Activated CD8-positive, alpha-beta T cell treated with anti-CD3 and anti-CD28 coated beads for 36 hours (primary cell): Measurements from ENCODE around the gene NELFCD. TPM values are rescaled to one million over a fixed set of nuclear protein-coding genes. Genes with fewer than 3 reads are reported as not detected.

Experiments used
- ATAC-seq: fragments of 200-7000 bp; cut with Tn5 transposase; one replicate; pipeline ENCODE4 v1.10.0; 2021; ENCODE audit warnings: mild to moderate bottlenecking, moderate library complexity
- CTCF ChIA-PET: fragments of 350-600 bp; sonication (Branson Sonifier 250); formaldehyde crosslinking; loops from one replicate; lab custom pipeline; 2021; ENCODE audit warnings: antibody characterized with exemption; lab: Charles Lee
- POLR2A ChIA-PET: fragments of 350-600 bp; sonication (Branson Sonifier 250); formaldehyde crosslinking; loops from one replicate; lab custom pipeline; 2021; ENCODE audit warnings: antibody characterized with exemption; lab: Charles Lee
- DNase-seq: peaks from one replicate; pipeline ENCODE4 v3.0.0-alpha.2; 2020
- H3K27ac Mint-ChIP-seq: one replicate; pipeline ENCODE4 v1.8.0; 2021; ENCODE audit warnings: mild to moderate bottlenecking, mixed read lengths
- H3K27me3 Mint-ChIP-seq: one replicate; pipeline ENCODE4 v1.8.0; 2021; ENCODE audit warnings: mixed read lengths
- H3K36me3 Mint-ChIP-seq: one replicate; pipeline ENCODE4 v1.8.0; 2021; ENCODE audit warnings: low read depth, mixed read lengths
- H3K4me1 Mint-ChIP-seq: one replicate; pipeline ENCODE4 v1.8.0; 2021; ENCODE audit warnings: low read depth, mixed read lengths
- H3K4me3 Mint-ChIP-seq: one replicate; pipeline ENCODE4 v1.8.0; 2021; ENCODE audit warnings: mild to moderate bottlenecking, moderate library complexity, mixed read lengths
- H3K9me3 Mint-ChIP-seq: one replicate; pipeline ENCODE4 v1.8.0; 2021; ENCODE audit warnings: mixed read lengths
- CTCF ChIP-seq: fragments of 200-600 bp; IDR thresholded peaks from one replicate; pipeline ENCODE4 v1.8.0; 2022; ENCODE audit warnings: antibody characterized with exemption, mild to moderate bottlenecking
- intact Hi-C: fragments of 100-400 bp; cut with micrococcal nuclease; formaldehyde crosslinking; loops from one replicate; pipeline ENCODE4 v1.10.0; 2022
- total RNA-seq, 2 experiments: library from RNA; stranded (reverse); gene quantifications; one replicate each; pipeline ENCODE4 v1.2.3, GENCODE V29; 2021

NELFCD gene
- total RNA-seq, 2 experiments from 2014 or later = 106 to 120 TPM

- Mint-ChIP-seq H3K9me3 (no peaks in the 10 kb centered on the region), H3K36me3 (no peaks in the 10 kb centered on the region), H3K4me3 (no peak overlapping the region), H3K4me1 (peaks cover 39% of the 10 kb centered on the region), H3K27me3 (no peaks in the 10 kb centered on the region), H3K27ac (no peak overlapping the region)
- DNase-seq = peak; percentile 30
- ChIA-PET POLR2A (interaction anchor here (0.7 to 1.4 kb wide), 4 partner anchors 9 to 14 kb away, joined by 3 read pairs; no protein-coding TSS in a partner anchor), CTCF (interaction anchor here (0.9 kb wide), 1 partner anchor 12 kb away, joined by 3 read pairs; no protein-coding TSS in a partner anchor)
- intact Hi-C loops = no loop called here
- no peak for TF ChIP-seq CTCF
- peak; percentile 43 for ATAC-seq
Observed at GRCh38 chr20:59013959-59014608, 33.0 kb downstream of the NELFCD start.

GRCh38 chr20:59014680-59015389 lies 33.8 kb downstream of the NELFCD start:
- H3K36me3 Mint-ChIP-seq = no peaks in the 10 kb centered on the region
- CTCF ChIA-PET = interaction anchor here (0.9 kb wide), 1 partner anchor 12 kb away, joined by 3 read pairs; no protein-coding TSS in a partner anchor
- peaks cover 39% of the 10 kb centered on the region for H3K4me1 Mint-ChIP-seq
- no peak overlapping the region for H3K27ac Mint-ChIP-seq
- no peak for DNase-seq
- no peaks in the 10 kb centered on the region for H3K9me3 Mint-ChIP-seq
- ATAC-seq = no peak
- intact Hi-C loops = no loop called here
- POLR2A ChIA-PET = interaction anchor here (0.7 to 1.4 kb wide), 6 partner anchors 9 to 19 kb away, joined by 3 to 5 read pairs (median 3); partner anchors contain the start of gene ATP5F1E
- no peak for TF ChIP-seq CTCF
- no peaks in the 10 kb centered on the region for H3K27me3 Mint-ChIP-seq
- no peak overlapping the region for H3K4me3 Mint-ChIP-seq

- Mint-ChIP-seq H3K9me3 (no peaks in the 10 kb centered on the region), H3K4me3 (no peak overlapping the region), H3K4me1 (peaks cover 39% of the 10 kb centered on the region), H3K27me3 (no peaks in the 10 kb centered on the region), H3K27ac (no peak overlapping the region), H3K36me3 (no peaks in the 10 kb centered on the region)
- DNase-seq (no peak), ATAC-seq (no peak)
- CTCF ChIA-PET = interaction anchor here (0.9 kb wide), 1 partner anchor 11 kb away, joined by 3 read pairs; no protein-coding TSS in a partner anchor
- no peak for TF ChIP-seq CTCF
- POLR2A ChIA-PET = interaction anchor here (1.0 to 1.3 kb wide), 3 partner anchors 13 to 19 kb away, joined by 3 to 5 read pairs (median 3); partner anchors contain the start of gene ATP5F1E
- intact Hi-C loops = no loop called here
Observed at GRCh38 chr20:59015411-59015810, 34.4 kb downstream of the NELFCD start.

- H3K4me3 Mint-ChIP-seq = no peak overlapping the region
- POLR2A ChIA-PET = interaction anchor here (1.2 to 1.3 kb wide), 2 partner anchors 16 to 20 kb away, joined by 3 to 5 read pairs; partner anchors contain the start of gene ATP5F1E
- H3K27ac Mint-ChIP-seq = peak overlapping the region; percentile 57
- DNase-seq = no peak
- no peaks in the 10 kb centered on the region for H3K36me3 Mint-ChIP-seq
- CTCF ChIA-PET = no interaction called here
- ATAC-seq = no peak
- no peaks in the 10 kb centered on the region for H3K9me3 Mint-ChIP-seq
- intact Hi-C loops = no loop called here
- TF ChIP-seq CTCF = no peak
- H3K4me1 Mint-ChIP-seq = peaks cover 42% of the 10 kb centered on the region
- H3K27me3 Mint-ChIP-seq = no peaks in the 10 kb centered on the region
Observed at GRCh38 chr20:59015812-59016711, 35.0 kb downstream of the NELFCD start.
